ENCODE measurements around the gene LY9. TPM values are rescaled to one million over a fixed set of nuclear protein-coding genes. Genes with fewer than 3 reads are reported as not detected.

The LY9 gene
- total and polyA plus RNA-seq, 9 of the 15 experiments (the other 6 are each of a cell fraction or from before 2014, with no cell fraction given), result not detected

DNA sequence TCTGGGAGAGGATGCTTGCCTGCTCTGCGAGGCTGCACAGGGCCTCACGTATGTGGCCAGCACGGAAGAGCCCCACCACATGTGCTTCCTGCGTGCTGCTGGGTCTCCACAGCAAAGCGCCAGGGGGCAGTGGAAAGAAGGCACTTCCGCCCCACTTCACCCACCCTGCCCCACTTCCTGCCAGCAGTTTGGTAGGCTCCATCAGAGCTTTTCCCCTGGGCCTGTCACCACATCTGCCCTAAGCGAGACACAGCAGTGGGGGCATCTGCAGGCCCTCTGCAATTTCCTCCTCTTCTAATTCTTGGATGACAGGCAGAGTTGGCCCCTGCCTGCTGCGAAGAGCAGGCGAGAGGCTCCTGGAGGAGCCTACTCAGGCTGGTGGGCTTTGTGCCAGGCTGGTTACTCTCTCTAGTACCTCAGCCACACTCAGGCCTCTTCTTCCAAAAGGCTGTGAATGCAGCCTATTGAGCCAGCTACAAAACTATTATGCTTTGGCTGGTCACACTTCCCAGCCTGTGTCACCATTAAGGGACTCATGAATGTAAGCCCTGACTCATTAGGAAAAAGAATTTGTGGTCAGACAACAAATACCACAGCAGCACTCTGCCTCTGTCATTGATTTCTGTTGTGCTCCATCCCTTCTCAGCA, 41.7 kb downstream of the LY9 start (continued):
- TF ChIP-seq, protein P1, sequence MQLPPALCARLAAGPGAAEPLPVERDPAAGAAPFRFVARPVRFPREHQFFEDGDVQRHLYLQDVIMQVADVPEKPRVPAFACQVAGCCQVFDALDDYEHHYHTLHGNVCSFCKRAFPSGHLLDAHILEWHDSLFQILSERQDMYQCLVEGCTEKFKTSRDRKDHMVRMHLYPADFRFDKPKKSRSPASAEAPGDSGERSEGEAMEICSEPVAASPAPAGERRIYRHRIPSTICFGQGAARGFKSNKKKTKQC (CRISPR knock-in tag; IDR thresholded peaks at IDR 0.05), result no peak; the same call in 1 of the 2 replicates
- TF ChIP-seq EWSR1 (IDR thresholded peaks at IDR 0.05; ENCODE audit: borderline replicate concordance, low read depth, partially characterized antibody) (no peak), MAZ (CRISPR knock-in tag; conservative IDR thresholded peaks at IDR 0.05 in 1 of 2, IDR thresholded peaks at IDR 0.05 in 1 of 2) (no peak), ZBED1 (IDR thresholded peaks at IDR 0.05) (no peak), KDM1A (IDR thresholded peaks at IDR 0.05) (no peak), DLX4 (CRISPR knock-in tag; IDR thresholded peaks at IDR 0.05) (no peak), XRCC3 (IDR thresholded peaks at IDR 0.05) (no peak), FOSL1 (tag; conservative IDR thresholded peaks at IDR 0.05) (peak; percentile 74), NFE2 (IDR thresholded peaks at IDR 0.05; ENCODE audit: low read depth) (no peak), CREB1 (IDR thresholded peaks at IDR 0.05) (no peak), CREB1 (CRISPR knock-in tag; IDR thresholded peaks at IDR 0.05) (peak; percentile 41; the same call in 1 of the 2 replicates), CCNT2 (IDR thresholded peaks at IDR 0.05; ENCODE audit: borderline replicate concordance, extremely low read depth, insufficient read length, low read depth, low read length) (no peak), MYC (IDR thresholded peaks at IDR 0.05; ENCODE audit: low read depth, low read length) (0 out of 2 replicates have a peak, but pooled peaks have one; percentile 36), MYC (CRISPR knock-in tag; IDR thresholded peaks at IDR 0.05; ENCODE audit: borderline replicate concordance, low read depth) (no peak), ZNF644 (tag; IDR thresholded peaks at IDR 0.05; ENCODE audit: low read depth) (no peak), TFE3 (CRISPR knock-in tag; IDR thresholded peaks at IDR 0.05) (no peak), SMARCA4 (IDR thresholded peaks at IDR 0.05) (no peak), SLC30A9 (CRISPR knock-in tag; IDR thresholded peaks at IDR 0.05) (no peak), HOXB6 (CRISPR knock-in tag; IDR thresholded peaks at IDR 0.05; ENCODE audit: borderline replicate concordance) (no peak), ZNF175 (CRISPR knock-in tag; IDR thresholded peaks at IDR 0.05; ENCODE audit: low read depth) (no peak)
- TF ChIP-seq, protein P2, sequence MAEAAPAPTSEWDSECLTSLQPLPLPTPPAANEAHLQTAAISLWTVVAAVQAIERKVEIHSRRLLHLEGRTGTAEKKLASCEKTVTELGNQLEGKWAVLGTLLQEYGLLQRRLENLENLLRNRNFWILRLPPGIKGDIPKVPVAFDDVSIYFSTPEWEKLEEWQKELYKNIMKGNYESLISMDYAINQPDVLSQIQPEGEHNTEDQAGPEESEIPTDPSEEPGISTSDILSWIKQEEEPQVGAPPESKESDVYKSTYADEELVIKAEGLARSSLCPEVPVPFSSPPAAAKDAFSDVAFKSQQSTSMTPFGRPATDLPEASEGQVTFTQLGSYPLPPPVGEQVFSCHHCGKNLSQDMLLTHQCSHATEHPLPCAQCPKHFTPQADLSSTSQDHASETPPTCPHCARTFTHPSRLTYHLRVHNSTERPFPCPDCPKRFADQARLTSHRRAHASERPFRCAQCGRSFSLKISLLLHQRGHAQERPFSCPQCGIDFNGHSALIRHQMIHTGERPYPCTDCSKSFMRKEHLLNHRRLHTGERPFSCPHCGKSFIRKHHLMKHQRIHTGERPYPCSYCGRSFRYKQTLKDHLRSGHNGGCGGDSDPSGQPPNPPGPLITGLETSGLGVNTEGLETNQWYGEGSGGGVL (CRISPR knock-in tag; IDR thresholded peaks at IDR 0.05), result no peak
- TF ChIP-seq, protein P3, sequence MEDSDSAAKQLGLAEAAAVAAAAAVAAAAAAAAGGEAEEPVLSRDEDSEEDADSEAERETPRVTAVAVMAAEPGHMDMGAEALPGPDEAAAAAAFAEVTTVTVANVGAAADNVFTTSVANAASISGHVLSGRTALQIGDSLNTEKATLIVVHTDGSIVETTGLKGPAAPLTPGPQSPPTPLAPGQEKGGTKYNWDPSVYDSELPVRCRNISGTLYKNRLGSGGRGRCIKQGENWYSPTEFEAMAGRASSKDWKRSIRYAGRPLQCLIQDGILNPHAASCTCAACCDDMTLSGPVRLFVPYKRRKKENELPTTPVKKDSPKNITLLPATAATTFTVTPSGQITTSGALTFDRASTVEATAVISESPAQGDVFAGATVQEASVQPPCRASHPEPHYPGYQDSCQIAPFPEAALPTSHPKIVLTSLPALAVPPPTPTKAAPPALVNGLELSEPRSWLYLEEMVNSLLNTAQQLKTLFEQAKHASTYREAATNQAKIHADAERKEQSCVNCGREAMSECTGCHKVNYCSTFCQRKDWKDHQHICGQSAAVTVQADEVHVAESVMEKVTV (CRISPR knock-in tag; IDR thresholded peaks at IDR 0.05), result no peak

Measured in K562 (cell line).